Measurements from ENCODE around the gene IFNG-AS1. TPM values are rescaled to one million over a fixed set of nuclear protein-coding genes. Genes with fewer than 3 reads are reported as not detected.

The IFNG-AS1 gene
- polyA plus RNA-seq, 4 donors, result 0.10 TPM; not detected in 3

DNA sequence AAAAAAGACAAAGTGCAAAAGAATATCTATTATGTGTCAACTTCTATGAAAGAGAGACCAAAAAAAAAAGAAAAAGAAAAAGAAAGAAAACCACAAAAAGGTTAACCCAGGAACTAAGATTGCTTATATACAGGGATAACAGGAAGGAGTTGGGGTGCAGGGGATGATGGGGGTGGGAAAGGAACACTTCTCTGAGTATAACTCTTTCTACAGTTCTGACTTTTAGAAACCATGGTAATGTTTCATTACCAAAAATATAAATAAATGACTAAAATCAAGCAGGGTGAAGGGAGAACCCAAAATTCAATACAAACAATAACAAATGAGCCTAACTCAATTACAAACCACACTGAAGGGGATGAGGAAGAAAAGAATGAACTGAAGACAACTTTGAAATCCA, 9.1 kb downstream of the IFNG-AS1 start:
- FAIRE-seq, result no peak
- H3K4me1 ChIP-seq (ENCODE audit: control insufficient read depth in 3 of 3, insufficient read depth in 2 of 3, low read depth in 1 of 3, low read length in 2 of 3), result no peaks in the 10 kb centered on the region
- H3K27me3 ChIP-seq (ENCODE audit: control insufficient read depth in 3 of 3, insufficient read depth in 3 of 3, low read length in 3 of 3), result peaks cover 0 to 2% (median 0%) of the 10 kb centered on the region in 3 donors
- H3K27ac ChIP-seq (ENCODE audit: low read depth in 1 of 3, low read length in 2 of 3), result no peak overlapping the region
- H3K9me3 ChIP-seq (ENCODE audit: control insufficient read depth in 2 of 2, insufficient read depth in 1 of 2, low read depth in 1 of 2, low read length in 1 of 2), result peaks cover 0 to 1% of the 10 kb centered on the region in 2 donors
- no peak overlapping the region for H3K4me3 ChIP-seq (ENCODE audit: low read depth in 1 of 3, low read length in 3 of 3)
- H3K36me3 ChIP-seq (ENCODE audit: control insufficient read depth in 3 of 3, insufficient read depth in 2 of 3, low read depth in 1 of 3, low read length in 3 of 3), result no peaks in the 10 kb centered on the region
- DNase-seq, result no peak

DNA sequence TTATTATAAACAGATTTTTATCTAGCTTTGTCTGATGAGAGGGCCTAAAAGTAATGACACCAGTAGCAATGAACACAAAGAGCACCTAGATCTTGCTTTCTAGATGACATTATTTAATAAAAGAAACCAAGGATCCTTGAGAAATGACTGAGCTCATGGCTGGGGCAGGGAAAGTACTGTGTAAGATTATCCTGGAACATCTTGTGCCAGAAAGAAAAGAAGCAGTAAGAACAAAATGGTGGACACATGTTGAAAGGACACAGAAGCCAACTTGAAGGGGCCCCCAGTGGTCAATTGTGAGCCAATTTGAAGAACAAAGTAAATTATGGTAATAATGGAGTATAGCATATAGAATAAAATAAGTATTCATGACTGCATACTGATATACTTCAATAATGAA, 10.0 kb downstream of the IFNG-AS1 start:
- FAIRE-seq, result no peak
- no peaks in the 10 kb centered on the region for H3K27me3 ChIP-seq (ENCODE audit: control insufficient read depth in 3 of 3, insufficient read depth in 3 of 3, low read length in 3 of 3)
- H3K9me3 ChIP-seq (ENCODE audit: control insufficient read depth in 2 of 2, insufficient read depth in 1 of 2, low read depth in 1 of 2, low read length in 1 of 2), result peaks cover 0 to 9% of the 10 kb centered on the region in 2 donors
- no peak overlapping the region for H3K4me3 ChIP-seq (ENCODE audit: low read depth in 1 of 3, low read length in 3 of 3)
- H3K27ac ChIP-seq (ENCODE audit: low read depth in 1 of 3, low read length in 2 of 3), result no peak overlapping the region
- no peaks in the 10 kb centered on the region for H3K36me3 ChIP-seq (ENCODE audit: control insufficient read depth in 3 of 3, insufficient read depth in 2 of 3, low read depth in 1 of 3, low read length in 3 of 3)
- DNase-seq, result no peak
- no peaks in the 10 kb centered on the region for H3K4me1 ChIP-seq (ENCODE audit: control insufficient read depth in 3 of 3, insufficient read depth in 2 of 3, low read depth in 1 of 3, low read length in 2 of 3)

DNA sequence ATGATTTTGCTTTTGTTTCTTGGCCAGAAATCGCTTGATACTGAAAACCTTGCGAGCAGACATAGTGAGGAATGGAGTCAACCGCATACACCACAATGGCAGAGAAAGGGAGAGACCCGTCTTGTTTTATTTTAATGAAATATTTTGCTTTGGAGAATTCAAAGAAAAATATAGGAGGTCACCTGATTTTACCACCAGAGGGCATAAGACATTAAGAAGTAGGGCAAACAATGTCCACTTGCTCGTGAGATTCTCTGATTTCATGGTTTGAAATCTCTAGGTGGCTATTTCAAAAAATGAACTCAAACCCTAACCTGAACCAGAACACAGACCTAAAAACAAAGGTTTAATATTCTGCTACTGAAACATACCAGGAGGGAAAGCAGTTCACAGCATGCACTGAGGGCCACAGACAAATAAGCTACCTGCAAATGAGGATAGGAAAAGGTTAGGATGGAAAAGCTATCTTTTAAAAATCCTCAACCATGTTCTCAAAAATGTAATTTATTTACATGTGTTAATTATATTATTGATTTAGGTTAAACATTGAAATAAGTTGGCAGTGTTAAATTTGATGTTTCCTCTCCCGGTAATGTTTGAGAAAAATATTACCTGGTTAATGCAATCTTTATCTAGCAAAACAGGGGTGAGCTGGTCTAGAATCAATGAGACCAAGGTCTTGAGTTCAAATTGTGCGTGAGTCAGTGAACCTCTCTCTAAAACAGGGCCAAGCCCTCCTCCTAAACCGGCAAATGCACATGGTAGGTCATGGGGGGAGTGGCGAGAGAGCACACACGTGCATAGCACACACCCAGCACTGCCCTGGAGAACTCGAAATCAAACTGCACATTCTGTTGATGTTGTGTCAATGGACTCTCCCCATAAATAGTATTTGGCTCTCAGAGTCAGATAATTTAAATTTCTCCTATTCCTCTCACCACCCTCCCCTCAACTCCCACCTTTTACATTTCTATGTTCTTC, 12.5 kb downstream of the IFNG-AS1 start:
- Histone ChIP-seq H3K36me3 (ENCODE audit: control insufficient read depth in 3 of 3, insufficient read depth in 2 of 3, low read depth in 1 of 3, low read length in 3 of 3) (no peaks in the 10 kb centered on the region), H3K4me3 (ENCODE audit: low read depth in 1 of 3, low read length in 3 of 3) (no peak overlapping the region), H3K9me3 (ENCODE audit: control insufficient read depth in 2 of 2, insufficient read depth in 1 of 2, low read depth in 1 of 2, low read length in 1 of 2) (peaks cover 0 to 13% of the 10 kb centered on the region in 2 donors), H3K27ac (ENCODE audit: low read depth in 1 of 3, low read length in 2 of 3) (no peak overlapping the region), H3K27me3 (ENCODE audit: control insufficient read depth in 3 of 3, insufficient read depth in 3 of 3, low read length in 3 of 3) (no peaks in the 10 kb centered on the region), H3K4me1 (ENCODE audit: control insufficient read depth in 3 of 3, insufficient read depth in 2 of 3, low read depth in 1 of 3, low read length in 2 of 3) (peaks cover 0 to 5% (median 0%) of the 10 kb centered on the region in 3 donors)
- no peak for FAIRE-seq
- DNase-seq, result peak in 1 of 2 donors; percentile 6
- 75 to 82% (median 77%) methylated on average over 11 of the region's 11 CpGs for WGBS, 3 donors

DNA sequence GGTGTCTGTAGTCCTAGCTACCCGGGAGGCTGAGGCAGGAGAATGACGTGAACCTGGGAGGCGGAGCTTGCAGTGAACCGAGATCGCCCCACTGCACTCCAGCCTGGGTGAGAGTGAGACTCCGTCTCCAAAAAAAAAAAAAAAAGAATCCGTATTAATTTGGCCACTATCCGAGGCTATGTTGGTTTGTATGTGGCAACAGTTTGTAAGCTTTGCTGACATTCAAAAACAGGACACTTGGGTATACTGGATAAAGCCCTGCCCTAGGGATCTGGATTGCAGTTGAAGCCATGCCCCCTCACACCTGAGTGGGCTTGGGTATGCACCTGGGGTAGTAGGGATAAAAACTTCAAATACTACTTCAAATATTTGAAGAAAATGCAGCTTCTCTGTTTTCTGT, 14.5 kb downstream of the IFNG-AS1 start:
- H3K9me3 ChIP-seq (ENCODE audit: control insufficient read depth in 2 of 2, insufficient read depth in 1 of 2, low read depth in 1 of 2, low read length in 1 of 2), result peaks cover 0 to 13% of the 10 kb centered on the region in 2 donors
- no peak overlapping the region for H3K27ac ChIP-seq (ENCODE audit: low read depth in 1 of 3, low read length in 2 of 3)
- no peak overlapping the region for H3K4me3 ChIP-seq (ENCODE audit: low read depth in 1 of 3, low read length in 3 of 3)
- WGBS, 3 donors, result 94 to 97% (median 96%) methylated on average over 8 of the region's 8 CpGs
- no peak for DNase-seq
- H3K4me1 ChIP-seq (ENCODE audit: control insufficient read depth in 3 of 3, insufficient read depth in 2 of 3, low read depth in 1 of 3, low read length in 2 of 3), result peaks cover 0 to 9% (median 0%) of the 10 kb centered on the region in 3 donors
- FAIRE-seq, result no peak
- no peaks in the 10 kb centered on the region for H3K36me3 ChIP-seq (ENCODE audit: control insufficient read depth in 3 of 3, insufficient read depth in 2 of 3, low read depth in 1 of 3, low read length in 3 of 3)
- H3K27me3 ChIP-seq (ENCODE audit: control insufficient read depth in 3 of 3, insufficient read depth in 3 of 3, low read length in 3 of 3), result no peaks in the 10 kb centered on the region

DNA sequence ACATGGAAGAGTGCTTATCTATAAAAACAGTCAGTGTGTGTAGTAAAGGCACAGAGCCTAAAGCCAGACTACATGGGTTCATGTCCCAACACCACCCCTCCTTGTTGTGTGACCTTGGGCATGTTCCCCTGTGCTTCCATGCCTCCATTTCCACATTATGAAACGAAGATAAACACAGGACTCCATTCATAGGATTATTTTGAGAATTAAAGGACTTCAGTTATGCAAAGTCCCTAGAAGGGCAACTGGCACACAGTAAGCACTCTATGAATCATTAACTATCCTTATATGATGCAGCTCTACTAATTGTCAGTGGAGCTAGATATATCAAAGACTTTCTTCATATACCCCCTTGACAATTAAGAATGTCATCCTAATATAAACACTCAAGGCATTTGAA, 17.8 kb downstream of the IFNG-AS1 start:
- WGBS, 3 donors, result 20 to 52% (median 32%) methylated on average over 1 of the region's 1 CpG
- Histone ChIP-seq H3K9me3 (ENCODE audit: control insufficient read depth in 2 of 2, insufficient read depth in 1 of 2, low read depth in 1 of 2, low read length in 1 of 2) (peaks cover 0 to 13% of the 10 kb centered on the region in 2 donors), H3K4me3 (ENCODE audit: low read depth in 1 of 3, low read length in 3 of 3) (no peak overlapping the region), H3K27me3 (ENCODE audit: control insufficient read depth in 3 of 3, insufficient read depth in 3 of 3, low read length in 3 of 3) (no peaks in the 10 kb centered on the region), H3K4me1 (ENCODE audit: control insufficient read depth in 3 of 3, insufficient read depth in 2 of 3, low read depth in 1 of 3, low read length in 2 of 3) (peaks cover 0 to 9% (median 0%) of the 10 kb centered on the region in 3 donors), H3K36me3 (ENCODE audit: control insufficient read depth in 3 of 3, insufficient read depth in 2 of 3, low read depth in 1 of 3, low read length in 3 of 3) (no peaks in the 10 kb centered on the region), H3K27ac (ENCODE audit: low read depth in 1 of 3, low read length in 2 of 3) (peak overlapping the region in 1 of 3 donors; percentile 18)
- DNase-seq (peak in 1 of 2 donors; percentile 20), FAIRE-seq (no peak)

DNA sequence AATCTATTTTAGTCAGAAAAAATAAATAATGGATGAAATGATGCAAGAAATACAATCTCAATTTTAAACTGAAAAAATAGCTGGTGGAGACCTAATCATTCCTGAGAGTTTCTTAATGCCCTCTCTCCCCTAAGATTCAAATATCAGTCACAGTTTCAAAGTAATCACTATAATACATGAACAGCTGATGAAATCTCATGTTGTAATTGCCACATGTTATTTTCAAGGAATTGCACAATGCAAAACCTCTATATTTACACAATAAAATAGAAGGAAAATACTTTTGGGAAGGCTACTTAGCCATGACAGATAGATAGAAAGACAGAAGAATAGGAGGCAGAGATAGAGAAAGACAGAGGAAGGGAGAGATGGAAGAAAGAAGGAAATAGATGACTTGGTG, 18.2 kb downstream of the IFNG-AS1 start:
- Histone ChIP-seq H3K27ac (ENCODE audit: low read depth in 1 of 3, low read length in 2 of 3) (no peak overlapping the region), H3K36me3 (ENCODE audit: control insufficient read depth in 3 of 3, insufficient read depth in 2 of 3, low read depth in 1 of 3, low read length in 3 of 3) (no peaks in the 10 kb centered on the region), H3K27me3 (ENCODE audit: control insufficient read depth in 3 of 3, insufficient read depth in 3 of 3, low read length in 3 of 3) (no peaks in the 10 kb centered on the region), H3K4me1 (ENCODE audit: control insufficient read depth in 3 of 3, insufficient read depth in 2 of 3, low read depth in 1 of 3, low read length in 2 of 3) (peaks cover 0 to 9% (median 0%) of the 10 kb centered on the region in 3 donors), H3K9me3 (ENCODE audit: control insufficient read depth in 2 of 2, insufficient read depth in 1 of 2, low read depth in 1 of 2, low read length in 1 of 2) (peaks cover 0 to 13% of the 10 kb centered on the region in 2 donors), H3K4me3 (ENCODE audit: low read depth in 1 of 3, low read length in 3 of 3) (no peak overlapping the region)
- DNase-seq (peak in 1 of 2 donors; percentile 2), FAIRE-seq (no peak)

DNA sequence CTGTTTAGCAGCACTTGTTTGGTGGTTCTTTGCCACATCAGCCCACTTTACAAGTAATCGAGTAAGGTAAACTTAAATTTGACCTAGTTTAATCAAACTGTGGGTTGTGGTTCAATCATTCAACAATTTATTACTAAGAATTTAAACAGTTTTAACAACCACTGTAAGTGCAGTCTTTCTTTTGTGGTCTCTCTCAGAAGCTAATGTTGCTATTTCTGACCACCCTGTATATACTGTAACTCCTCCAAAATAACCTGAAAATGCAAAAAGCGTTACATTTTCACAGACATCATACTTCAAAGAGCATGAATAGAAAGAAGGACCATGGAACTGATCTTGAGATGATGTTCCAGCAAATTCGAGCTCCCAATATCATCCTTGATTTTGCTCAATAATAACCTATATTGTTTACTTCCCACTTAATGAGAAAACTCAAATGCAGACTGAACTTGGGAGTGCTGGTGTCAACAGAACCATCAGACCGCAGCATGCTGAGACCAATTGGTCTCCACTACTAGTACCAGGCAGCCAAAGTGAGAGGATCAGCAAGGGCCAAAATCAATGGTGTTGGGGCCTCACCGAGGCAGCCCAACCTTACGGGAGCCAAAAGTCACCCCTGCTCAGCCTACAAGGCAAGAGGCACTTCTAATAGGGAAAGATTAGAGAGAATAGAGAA, 22.1 kb downstream of the IFNG-AS1 start:
- H3K9me3 ChIP-seq (ENCODE audit: control insufficient read depth in 2 of 2, insufficient read depth in 1 of 2, low read depth in 1 of 2, low read length in 1 of 2), result no peaks in the 10 kb centered on the region
- H3K36me3 ChIP-seq (ENCODE audit: control insufficient read depth in 3 of 3, insufficient read depth in 2 of 3, low read depth in 1 of 3, low read length in 3 of 3), result no peaks in the 10 kb centered on the region
- no peaks in the 10 kb centered on the region for H3K27me3 ChIP-seq (ENCODE audit: control insufficient read depth in 3 of 3, insufficient read depth in 3 of 3, low read length in 3 of 3)
- FAIRE-seq (no peak), DNase-seq (no peak)
- WGBS, 3 donors, result 74 to 87% (median 80%) methylated on average over 6 of the region's 6 CpGs
- H3K27ac ChIP-seq (ENCODE audit: low read depth in 1 of 3, low read length in 2 of 3), result no peak overlapping the region
- H3K4me3 ChIP-seq (ENCODE audit: low read depth in 1 of 3, low read length in 3 of 3), result no peak overlapping the region
- peaks cover 0 to 8% (median 0%) of the 10 kb centered on the region in 3 donors for H3K4me1 ChIP-seq (ENCODE audit: control insufficient read depth in 3 of 3, insufficient read depth in 2 of 3, low read depth in 1 of 3, low read length in 2 of 3)

DNA sequence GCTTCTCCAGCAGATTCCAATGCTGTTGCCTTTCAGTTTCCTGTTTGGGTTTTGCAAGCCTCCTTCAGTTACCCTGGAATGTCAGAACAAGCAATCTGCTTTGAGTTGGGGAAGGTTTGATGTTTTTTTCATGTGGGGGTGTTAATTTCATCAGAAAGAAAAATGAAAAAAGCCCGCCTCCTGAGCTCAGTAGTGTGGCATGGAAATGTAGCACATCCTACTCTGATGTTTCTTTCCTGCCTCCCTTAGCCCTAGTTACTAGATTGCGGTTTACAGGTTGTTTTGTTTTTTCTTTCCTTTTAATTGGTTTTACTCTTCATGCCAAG, 22.6 kb downstream of the IFNG-AS1 start:
- Histone ChIP-seq H3K27ac (ENCODE audit: low read depth in 1 of 3, low read length in 2 of 3) (no peak overlapping the region), H3K4me1 (ENCODE audit: control insufficient read depth in 3 of 3, insufficient read depth in 2 of 3, low read depth in 1 of 3, low read length in 2 of 3) (peaks cover 0 to 3% (median 0%) of the 10 kb centered on the region in 3 donors), H3K4me3 (ENCODE audit: low read depth in 1 of 3, low read length in 3 of 3) (no peak overlapping the region), H3K36me3 (ENCODE audit: control insufficient read depth in 3 of 3, insufficient read depth in 2 of 3, low read depth in 1 of 3, low read length in 3 of 3) (no peaks in the 10 kb centered on the region), H3K27me3 (ENCODE audit: control insufficient read depth in 3 of 3, insufficient read depth in 3 of 3, low read length in 3 of 3) (no peaks in the 10 kb centered on the region), H3K9me3 (ENCODE audit: control insufficient read depth in 2 of 2, insufficient read depth in 1 of 2, low read depth in 1 of 2, low read length in 1 of 2) (no peaks in the 10 kb centered on the region)
- FAIRE-seq (no peak), DNase-seq (no peak)
- WGBS, 3 donors, result 80 to 88% (median 85%) methylated on average over 2 of the region's 2 CpGs
